ENCODE data around the gene PEX16.

The PEX16 gene

DNA sequence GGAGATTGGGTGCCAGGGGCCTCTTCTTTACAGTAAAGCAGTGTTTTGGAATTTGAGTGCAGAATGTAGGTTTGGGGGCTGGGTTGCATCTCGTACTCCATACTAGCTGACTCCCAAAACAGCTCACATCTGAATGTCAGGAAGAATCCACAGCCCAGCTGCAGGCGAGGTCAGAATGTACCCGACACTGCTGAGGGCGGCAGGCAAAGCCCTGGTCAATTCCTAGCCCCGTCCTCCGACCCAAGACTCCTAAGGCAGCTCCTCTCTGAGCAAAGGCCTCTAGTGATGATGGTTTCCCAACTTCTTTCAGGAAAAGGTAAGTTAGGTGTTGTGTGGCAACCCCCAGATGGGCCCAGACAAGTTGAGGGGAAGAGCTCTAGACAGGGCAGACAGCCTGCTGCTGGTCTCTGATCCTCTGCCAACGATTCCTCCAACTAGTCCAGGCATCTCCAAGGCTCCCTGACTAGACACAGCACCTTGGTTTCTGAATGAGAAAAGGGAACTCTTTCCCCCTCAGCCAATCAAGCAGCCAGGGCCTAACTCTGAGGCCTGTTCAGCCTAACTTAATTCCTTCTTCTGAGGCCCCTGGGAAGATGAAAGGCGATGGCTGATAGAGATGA lies 13.4 kb upstream of the PEX16 start:
- no peak for DNase-seq

DNA sequence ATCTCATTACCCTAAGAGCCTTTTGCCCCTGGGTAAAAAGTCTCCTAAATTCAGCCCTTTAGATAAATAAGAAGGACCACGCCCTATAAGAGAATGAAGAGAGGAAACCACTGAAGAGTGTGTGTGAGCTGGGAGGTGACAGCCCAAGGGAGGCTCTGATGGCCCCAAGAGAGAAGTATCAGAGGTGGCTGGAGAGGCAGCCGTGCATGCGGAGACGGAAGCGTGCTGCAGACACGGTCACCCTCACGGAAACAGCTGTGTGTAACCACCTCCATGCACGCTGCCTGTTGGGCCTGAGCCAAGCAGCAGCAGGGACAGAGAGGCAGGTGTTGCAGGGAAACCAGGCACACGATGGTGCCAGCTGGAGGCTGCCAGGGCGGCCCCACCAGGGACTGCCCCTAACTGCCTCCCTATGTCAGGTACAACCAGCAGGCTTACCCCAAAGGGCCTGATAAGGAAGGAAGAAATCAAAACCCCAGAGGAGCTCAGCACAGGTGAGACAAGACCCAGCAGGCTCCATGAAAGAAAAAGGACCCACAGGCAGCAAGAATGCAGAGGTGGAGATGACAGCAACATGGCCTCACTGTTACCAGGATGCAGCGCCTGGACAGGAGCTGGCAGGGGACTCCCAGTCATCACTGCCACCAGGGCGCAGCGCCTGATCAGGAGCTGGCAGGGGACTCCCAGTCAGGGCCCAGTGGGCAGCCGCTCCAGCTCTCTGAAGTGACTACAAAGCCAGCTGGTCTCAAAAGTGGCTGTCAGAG lies 12.5 kb upstream of the PEX16 start:
- DNase-seq = no peak

DNA sequence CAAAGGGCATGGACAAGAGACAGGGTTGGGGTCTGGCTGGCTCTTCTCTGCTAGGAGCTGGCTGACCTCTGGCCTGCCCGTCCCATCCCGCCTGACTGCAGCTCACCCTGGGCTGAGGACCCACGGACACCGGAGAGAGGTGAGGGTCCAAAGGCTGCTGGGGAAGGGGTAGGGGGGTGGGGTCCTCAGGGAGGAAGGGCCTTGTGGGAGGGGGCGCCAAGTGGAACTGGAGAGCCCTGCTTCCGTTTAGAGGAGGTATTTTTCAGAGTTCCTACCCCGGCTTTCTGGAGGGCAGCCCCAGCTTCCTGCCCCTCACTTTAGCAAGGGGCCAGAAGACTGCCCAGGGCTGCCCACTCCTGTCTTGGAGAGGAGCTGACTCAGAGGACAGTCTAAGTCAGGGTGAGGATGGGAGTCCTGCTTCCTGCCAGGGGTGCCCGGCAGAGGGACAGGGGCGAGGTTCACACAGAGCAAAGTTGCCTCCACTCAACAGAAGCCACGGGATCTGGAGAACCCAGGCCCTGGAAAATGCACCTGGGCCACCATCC lies 11.9 kb upstream of the PEX16 start:
- no peak for DNase-seq

DNA sequence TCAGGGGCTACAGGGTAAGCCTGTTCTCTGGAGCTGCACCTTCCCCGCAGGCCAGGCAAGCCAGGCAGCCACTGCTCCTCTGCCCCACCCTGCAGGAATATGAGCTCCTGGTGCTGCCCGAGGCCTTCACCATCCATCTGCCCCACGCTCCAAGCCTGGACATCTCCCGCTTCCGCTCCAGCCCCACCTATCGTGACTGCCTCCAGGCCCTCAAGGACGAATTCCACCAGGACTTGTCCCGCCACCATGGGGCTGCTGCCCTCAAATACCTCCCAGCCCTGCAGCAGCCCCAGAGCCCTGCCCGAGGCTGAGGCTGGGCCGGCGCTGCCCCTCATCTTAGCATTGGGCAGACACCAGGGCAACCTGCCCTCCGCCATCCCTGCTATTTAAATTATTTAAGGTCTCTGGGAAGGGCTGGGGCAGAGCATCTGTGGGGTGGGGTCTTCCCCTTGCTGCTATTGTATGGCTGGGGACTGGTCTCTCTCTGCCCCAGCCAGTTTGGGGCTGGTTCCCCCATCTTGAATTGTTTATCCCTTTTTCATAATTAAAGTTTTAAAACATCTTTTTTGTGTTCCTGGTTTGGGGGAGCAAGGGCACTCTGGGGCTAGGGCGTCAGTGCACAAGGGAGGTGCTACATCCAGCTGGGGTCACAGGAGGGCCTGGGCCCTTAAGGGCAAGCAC lies 11.0 kb upstream of the PEX16 start:
- DNase-seq = no peak

DNA sequence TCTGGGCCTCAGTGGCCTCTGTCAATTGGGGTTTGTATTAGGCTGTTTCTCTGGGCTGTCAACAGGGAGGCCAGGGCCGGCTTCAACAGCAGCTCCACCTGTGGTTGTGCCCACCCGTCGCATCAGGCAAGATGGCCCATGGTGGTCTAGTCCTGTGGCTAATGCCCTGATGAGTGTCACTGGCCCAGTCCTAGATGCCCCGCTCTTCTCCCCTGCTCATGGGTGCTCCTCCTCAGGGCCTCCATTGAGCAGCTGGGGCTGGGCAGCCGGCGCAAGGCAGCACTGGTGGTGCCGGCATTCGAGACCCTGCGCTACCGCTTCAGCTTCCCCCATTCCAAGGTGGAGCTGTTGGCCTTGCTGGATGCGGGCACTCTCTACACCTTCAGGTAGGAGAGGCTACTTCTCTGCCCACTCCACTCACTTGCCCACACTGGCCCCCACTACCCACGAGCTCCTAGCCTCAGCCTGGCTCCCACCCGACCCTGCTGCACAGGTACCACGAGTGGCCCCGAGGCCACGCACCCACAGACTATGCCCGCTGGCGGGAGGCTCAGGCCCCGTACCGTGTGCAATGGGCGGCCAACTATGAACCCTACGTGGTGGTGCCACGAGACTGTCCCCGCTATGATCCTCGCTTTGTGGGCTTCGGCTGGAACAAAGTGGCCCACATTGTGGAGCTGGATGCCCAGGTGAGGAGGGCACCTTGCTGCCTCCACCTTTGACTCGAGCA lies 10.2 kb upstream of the PEX16 start:
- no peak for DNase-seq

DNA sequence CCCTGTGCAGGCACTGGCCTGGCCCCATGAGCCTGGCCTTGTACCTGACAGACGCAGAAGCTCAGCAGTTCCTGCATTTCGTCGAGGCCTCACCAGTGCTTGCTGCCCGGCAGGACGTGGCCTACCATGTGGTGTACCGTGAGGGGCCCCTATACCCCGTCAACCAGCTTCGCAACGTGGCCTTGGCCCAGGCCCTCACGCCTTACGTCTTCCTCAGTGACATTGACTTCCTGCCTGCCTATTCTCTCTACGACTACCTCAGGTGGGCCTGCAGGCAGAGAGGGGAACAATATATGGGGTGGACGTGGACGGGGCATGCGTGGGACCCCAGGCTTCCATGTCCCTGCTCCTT lies 9.6 kb upstream of the PEX16 start:
- no peak for DNase-seq

DNA sequence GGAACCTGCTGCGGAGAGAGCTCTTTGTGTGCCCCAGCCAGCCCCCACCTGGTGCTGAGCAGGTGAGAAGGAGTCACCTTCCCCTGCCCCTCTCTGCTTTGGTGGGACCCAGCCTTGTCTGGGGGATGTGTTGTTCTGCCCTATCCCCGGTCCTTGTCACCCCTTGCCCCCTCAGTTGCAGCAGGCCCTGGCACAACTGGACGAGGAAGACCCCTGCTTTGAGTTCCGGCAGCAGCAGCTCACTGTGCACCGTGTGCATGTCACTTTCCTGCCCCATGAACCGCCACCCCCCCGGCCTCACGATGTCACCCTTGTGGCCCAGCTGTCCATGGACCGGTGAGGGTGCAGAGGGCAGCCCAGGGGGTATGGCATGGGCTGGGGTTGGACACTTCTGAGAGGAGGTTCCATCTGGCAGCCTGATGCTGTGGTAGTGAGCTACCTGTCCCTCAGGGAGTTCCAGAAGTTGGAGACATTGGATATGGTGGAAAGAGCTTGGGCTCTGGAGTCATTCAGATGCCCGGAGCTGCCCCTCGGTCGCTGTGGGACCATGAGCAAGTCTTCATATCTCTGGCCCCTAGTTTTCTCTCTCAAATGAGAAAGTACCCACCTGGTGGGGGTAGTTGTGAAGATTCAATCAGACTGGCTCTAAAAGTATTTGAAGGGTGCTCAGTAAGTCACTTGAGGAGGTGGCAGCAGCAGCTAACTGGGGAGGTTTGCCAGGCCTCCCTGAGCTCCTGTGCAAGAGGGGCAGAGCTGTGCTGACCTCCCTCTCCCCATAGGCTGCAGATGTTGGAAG lies 9.1 kb upstream of the PEX16 start:
- DNase-seq = no peak

DNA sequence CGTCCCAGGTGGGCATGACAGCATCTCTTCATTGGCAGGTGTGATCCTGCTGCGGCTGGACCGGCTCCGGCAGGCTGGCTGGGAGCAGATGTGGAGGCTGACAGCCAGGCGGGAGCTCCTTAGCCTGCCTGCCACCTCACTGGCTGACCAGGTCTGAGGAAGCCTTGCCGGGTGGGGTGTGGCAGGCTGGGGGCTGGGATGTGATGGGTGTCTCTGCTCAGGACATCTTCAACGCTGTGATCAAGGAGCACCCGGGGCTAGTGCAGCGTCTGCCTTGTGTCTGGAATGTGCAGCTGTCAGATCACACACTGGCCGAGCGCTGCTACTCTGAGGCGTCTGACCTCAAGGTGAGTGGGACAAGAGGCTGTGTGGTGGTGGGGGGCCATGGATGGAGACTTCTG lies 8.3 kb upstream of the PEX16 start:
- DNase-seq = no peak

DNA sequence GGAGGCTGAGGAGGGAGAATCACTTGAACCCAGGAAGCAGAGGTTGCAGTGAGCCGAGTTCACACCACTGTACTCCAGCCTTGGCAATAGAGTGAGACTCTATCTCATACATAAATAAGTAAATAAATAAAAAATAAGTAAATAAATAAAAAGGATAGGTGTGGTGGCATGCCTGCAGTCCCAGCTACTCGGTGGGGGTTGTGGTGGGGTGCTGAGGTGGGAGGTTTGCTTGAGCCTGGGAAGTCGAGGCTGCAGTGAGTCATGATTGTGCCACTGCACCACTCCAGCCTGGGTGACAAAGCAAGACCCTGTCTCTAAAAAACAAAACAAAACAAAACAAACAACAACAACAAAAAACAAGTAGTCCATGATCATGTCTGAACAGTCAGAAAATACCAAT lies 7.9 kb upstream of the PEX16 start:
- DNase-seq = no peak

DNA sequence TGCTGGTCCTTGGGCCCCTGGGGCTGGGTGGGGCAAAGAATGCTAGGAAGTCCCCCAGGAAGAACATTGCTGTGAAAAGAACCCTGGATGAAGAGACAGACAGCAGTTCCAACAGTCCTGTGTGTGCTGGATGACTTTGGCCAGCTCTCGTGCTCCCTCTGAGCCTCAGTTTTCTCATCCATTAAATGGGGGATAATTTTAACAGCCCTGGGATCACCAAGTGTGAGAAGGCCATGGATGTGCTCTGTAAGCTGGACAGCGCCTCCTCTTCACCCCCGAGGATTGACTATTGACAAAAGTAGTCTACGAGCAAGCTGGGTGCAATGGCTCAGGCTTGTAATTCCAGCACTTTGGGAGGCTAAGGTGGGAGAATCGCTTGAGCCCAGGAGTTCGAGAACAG lies 7.2 kb upstream of the PEX16 start:
- DNase-seq = no peak

DNA sequence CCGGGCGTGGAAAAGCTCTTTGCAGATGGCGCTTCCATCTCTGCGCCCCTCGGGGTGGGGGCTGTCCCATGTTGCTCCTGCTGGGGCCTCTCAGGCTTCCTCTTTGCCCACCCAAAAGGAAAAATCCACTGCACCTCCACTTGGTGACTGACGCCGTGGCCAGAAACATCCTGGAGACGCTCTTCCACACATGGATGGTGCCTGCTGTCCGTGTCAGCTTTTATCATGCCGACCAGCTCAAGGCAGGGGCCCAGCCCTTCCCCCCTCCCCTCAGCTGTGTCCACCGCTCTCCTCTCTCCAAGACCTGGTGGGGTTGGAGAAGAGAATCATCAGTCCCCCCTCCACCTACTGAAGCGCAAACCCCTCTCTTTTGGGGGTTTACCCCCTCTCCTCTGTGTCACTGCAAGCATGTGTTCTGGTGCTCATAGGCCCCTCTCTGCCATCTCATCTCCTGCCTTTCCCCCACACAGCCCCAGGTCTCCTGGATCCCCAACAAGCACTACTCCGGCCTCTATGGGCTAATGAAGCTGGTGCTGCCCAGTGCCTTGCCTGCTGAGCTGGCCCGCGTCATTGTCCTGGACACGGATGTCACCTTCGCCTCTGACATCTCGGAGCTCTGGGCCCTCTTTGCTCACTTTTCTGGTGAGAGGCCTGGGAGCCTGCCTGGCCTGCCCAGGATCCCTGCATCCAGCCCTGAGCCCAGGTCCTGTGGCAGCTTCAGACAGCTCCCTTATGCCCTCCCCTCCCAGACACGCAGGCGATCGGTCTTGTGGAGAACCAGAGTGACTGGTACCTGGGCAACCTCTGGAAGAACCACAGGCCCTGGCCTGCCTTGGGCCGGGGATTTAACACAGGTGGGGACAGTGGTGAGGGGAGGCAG lies 6.6 kb upstream of the PEX16 start:
- DNase-seq = no peak

DNA sequence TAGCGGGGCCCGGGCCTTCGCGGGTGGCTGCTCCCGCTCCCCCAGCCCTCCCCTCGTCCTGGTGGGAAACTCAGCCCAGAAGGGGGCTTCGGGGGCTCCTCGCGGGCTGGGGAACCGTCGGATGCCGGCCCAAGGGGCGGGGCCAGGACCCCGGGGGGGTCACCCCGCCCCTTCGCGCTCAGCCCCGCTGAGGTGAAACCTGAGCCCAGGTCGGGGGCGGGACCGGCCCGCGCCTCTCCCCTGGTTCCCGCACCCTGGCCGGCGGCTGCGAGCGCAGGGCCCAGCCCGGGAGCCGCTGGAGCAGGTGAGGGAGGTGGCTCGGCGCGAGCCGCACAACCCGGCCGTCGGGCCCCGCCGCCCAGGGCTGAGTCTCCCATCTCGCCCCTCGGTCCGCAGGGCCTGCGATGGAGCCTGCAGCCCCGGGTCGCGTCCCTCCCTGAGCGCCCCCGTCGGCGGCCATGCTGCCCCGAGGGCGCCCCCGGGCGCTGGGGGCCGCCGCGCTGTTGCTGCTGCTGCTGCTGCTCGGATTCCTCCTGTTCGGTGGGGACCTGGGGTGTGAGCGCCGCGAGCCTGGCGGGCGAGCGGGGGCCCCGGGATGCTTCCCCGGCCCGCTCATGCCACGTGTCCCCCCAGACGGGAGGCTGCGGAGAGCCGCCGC lies 4.9 kb upstream of the PEX16 start, which contains the start of gene LARGE2:
TSS of gene LARGE2 (plus strand) at position 232 of the 658 bp plus-strand sequence. CDS start at position 459, 227 bp downstream.
- no peak for DNase-seq

DNA sequence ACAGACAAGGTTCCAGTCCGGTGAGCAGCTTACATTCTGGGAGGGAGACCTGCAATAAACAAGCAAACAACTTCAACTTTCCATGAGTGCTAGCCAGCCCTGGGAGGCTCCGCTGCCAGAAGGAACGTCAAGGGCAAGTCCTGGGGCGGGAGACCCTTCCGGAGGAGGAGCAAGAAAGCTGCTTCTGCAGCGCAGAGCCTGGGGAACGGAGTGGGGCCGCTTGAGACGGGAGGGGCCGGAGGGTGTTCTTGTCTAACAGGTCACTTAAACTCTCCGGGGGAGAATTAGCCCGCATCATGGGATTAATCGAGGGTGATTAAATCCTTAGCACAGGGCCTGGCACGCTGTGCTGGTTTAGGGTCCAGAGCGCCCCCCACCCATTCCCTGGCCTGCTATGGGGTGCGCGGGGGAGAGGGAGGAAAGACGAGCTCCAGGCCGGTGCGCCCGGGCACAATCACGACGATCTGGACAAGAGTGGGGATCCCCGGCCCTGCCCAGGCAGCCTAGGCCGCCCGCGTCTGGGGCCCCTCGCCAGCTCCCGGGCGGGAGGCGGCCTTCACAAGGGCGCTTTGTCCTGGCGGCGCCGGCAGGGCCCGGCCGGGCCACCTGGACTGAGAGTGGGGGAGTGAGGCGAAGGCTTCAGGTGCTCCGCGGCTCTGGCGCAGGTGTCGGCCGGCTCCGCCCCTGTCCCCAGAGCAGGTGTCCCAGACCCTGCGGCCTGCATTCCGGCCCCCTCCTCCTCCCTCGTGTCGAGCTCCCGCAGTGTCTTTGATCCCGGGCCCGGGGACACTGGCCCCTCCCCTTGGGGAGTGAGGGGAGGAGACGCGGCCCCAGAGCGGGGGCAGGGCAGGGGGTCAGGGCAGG lies 4.1 kb upstream of the PEX16 start:
- DNase-seq = no peak

DNA sequence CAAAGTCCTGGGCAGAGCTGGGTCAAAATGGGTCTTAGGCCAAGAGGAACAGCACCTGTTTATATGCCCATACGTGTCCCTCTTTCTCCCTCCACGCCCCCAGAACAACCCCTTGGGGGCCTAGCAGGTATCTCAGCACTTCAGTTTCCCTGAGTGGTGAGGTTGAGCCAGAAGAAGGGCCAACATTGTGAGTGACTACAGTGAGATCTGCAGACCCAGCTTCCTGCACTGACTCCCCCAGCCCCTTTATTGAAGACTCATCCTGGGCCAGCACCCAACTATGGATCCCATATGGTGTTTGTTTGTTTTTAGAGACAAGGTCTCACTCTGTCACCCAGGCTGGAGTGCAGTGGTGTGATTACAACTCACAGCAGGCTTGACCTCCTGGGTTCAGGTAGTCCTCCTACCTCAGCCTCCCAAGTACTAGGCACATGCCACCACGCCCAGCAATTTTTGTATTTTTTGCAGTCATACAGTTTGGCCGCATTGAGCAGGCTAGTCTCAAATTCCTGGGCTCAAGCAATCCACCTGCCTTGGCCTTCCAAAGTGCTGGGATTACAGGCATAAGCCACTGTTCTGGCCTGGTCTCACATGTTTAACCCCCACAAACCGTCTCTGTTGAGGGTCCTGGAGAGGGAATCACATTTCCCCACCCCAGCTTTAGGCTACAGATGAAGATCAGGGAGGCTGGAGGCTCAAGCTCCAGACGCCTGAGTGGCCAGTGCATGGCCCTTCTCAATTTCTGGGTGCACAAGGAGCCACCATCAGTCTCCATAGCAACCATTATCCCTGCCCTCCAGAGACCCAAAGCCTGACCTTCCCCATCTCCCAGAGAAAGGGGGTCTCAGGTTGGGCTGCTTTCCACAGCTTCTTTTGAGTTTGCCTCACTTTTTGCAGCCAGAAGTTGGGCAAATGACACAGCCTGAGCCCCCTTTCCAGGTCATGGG lies 3.1 kb upstream of the PEX16 start:
- DNase-seq = no peak

DNA sequence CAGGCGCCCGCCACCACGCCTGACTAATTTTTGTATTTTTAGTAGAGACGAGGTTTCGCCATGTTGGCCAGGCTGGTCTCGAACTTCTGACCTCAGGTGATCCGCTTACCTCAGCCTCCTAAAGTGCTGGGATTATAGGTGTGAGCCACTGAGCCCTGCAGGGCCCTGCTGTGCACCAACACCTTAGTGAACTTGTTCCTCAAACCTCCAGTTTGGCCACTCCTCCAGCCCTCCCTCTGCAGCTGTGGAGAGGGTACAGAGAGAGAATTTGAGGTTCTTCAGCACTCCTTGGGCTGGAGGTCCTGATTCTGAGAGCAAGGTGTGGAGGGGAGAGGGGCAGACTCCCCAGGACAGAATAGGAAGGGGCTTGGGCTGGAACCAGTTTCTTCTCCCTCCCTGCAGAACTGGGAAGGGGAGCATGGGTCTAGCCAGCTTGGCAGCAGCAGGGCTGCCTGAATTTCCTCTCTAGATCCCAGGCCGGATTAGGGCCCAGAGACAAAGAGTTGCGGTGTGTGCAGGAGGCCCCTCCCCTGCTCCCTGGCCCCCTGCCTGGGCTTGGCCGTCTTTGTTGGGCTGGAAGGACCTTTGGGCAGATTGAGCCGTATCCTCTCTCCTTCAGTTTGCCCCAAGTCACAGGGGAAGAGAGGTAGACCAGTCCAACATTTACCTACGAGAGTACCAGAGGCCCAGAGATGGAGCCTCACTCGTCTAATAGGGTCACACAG lies 2.3 kb upstream of the PEX16 start:
- no peak for DNase-seq

DNA sequence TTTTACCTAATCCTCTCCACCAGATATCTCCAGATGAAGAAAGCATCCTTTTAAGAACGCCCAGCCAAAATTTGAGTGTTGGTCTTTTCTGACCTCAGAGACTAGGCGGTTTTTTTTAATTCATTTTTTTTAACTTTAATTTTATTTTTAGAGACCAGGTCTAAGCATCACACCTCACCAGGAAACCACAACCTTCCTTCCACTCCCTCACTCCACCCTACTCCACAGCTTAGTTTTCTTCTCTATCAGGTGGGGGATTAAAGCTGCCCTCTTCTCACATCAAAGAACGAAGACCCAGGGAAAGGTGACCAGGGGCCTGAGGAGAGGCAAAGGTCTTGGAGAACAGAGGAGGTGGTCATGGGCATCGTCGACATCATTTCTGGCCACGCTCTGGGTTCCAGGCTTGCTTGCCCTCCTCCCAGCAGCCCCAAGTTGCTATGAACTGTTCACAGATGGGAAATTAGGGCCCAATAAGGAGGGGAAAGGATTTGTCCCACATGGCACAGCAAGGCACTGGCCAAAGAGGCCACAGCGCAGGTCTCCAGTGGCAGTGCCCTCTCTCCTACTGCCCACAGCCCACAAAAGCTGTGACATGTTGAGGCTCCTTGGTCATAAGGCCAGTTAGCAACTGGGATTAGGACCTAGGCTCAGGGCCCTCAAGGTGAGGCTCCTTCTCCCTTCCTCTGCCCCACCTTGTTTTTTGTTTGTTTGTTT lies 1.4 kb upstream of the PEX16 start:
- DNase-seq = no peak

All from fibroblast of skin of abdomen (primary cell).